SK-N-SH (cell line): ENCODE results near the gene WDR81. TPM values are rescaled to one million over a fixed set of nuclear protein-coding genes. Genes with fewer than 3 reads are reported as not detected.

Experiments used
- CTCF ChIA-PET: fragments of 300-600, 350-600 bp; formaldehyde crosslinking; extraction: SDS; loops from one replicate; lab custom pipeline; 2021; lab: Yijun Ruan, JAX
- POLR2A ChIA-PET: fragments of 350-600 bp; sonication (Branson Sonifier 250); formaldehyde crosslinking; extraction: SDS; loops from one replicate; lab custom pipeline; 2020; ENCODE audit warnings: antibody characterized with exemption, inconsistent platforms; lab: Yijun Ruan, JAX
- DNase-seq: peaks from one replicate; pipeline ENCODE4 v3.0.0; 2012
- H2AFZ ChIP-seq: fragments of 200-600 bp; sonication (generic); 2 replicates; pipeline ENCODE4 v1.8.1; 2016; ENCODE audit warnings: antibody characterized with exemption, mild to moderate bottlenecking, low read depth
- H3F3A ChIP-seq: fragments of 200-600 bp; sonication (generic); replicated peaks from 2 replicates; pipeline ENCODE3; 2016; ENCODE audit warnings: antibody characterized with exemption, mild to moderate bottlenecking; ENCODE audit not compliant: insufficient read depth
- H3K27ac ChIP-seq, 2 experiments: fragments of 200-500 bp in 1 of 2; fragments of 200-600 bp in 1 of 2; sonication (Bioruptor generic) in 1 of 2; sonication (generic), shearing (Covaris generic) in 1 of 2; 2 replicates each; pipeline versions ENCODE4 v1.5.1 to v1.6.1; 2014 to 2016; ENCODE audit warnings: low read depth in 2 of 2, inconsistent platforms in 1 of 2, low read length in 1 of 2, mild to moderate bottlenecking in 1 of 2, mixed read lengths in 1 of 2
- H3K27me3 ChIP-seq: fragments of 200-600 bp; sonication (generic), shearing (Covaris generic); 2 replicates; pipeline ENCODE4 v1.6.1; 2016; ENCODE audit warnings: mixed run types; ENCODE audit not compliant: insufficient read depth
- H3K36me3 ChIP-seq, 2 experiments: fragments of 200-500 bp in 1 of 2; fragments of 200-600 bp in 1 of 2; sonication (Bioruptor generic) in 1 of 2; sonication (generic) in 1 of 2; replicated peaks in 1 of 2; 2 replicates each; pipeline versions ENCODE3 to v1.5.1; 2014 to 2016; ENCODE audit warnings: low read length in 1 of 2, mild to moderate bottlenecking in 1 of 2; ENCODE audit not compliant: insufficient read depth in 2 of 2, control insufficient read depth in 1 of 2
- H3K4me1 ChIP-seq, 2 experiments: fragments of 200-500 bp in 1 of 2; fragments of 200-600 bp in 1 of 2; sonication (Bioruptor generic) in 1 of 2; sonication (generic), shearing (Covaris generic) in 1 of 2; 2 replicates each; pipeline versions ENCODE4 v1.5.1 to v1.6.1; 2014 to 2016; ENCODE audit warnings: low read depth in 1 of 2, low read length in 1 of 2, mixed run types in 1 of 2; ENCODE audit not compliant: insufficient read depth in 2 of 2, control insufficient read depth in 1 of 2
- H3K4me2 ChIP-seq: fragments of 200-600 bp; sonication (generic), shearing (Covaris generic); 2 replicates; pipeline ENCODE4 v1.6.1; 2017; ENCODE audit warnings: mixed run types
- H3K4me3 ChIP-seq, 2 experiments: fragments of 200-500 bp in 1 of 2; fragments of 200-600 bp in 1 of 2; sonication (Bioruptor generic) in 1 of 2; sonication (generic), shearing (Covaris generic) in 1 of 2; 2 replicates each; pipeline versions ENCODE4 v1.5.1 to v1.8.1; 2014 to 2016; ENCODE audit warnings: low read depth in 2 of 2, inconsistent platforms in 1 of 2, low read length in 1 of 2, mild to moderate bottlenecking in 1 of 2, mixed read lengths in 1 of 2, moderate library complexity in 1 of 2
- H3K79me2 ChIP-seq: fragments of 200-600 bp; sonication (generic); 2 replicates; pipeline ENCODE4 v1.8.1; 2017; ENCODE audit warnings: mild to moderate bottlenecking; ENCODE audit not compliant: insufficient read depth
- H3K9ac ChIP-seq: fragments of 200-600 bp; sonication (generic); 2 replicates; pipeline ENCODE4 v1.6.1; 2017; ENCODE audit warnings: mixed run types
- H3K9me2 ChIP-seq: fragments of 200-600 bp; sonication (generic); 2 replicates; pipeline ENCODE4 v1.6.1; 2017; ENCODE audit warnings: mixed run types
- H3K9me3 ChIP-seq: fragments of 200-600 bp; sonication (generic); 2 replicates; pipeline ENCODE4 v1.6.1; 2017; ENCODE audit warnings: mixed run types, mild to moderate bottlenecking, moderate library complexity
- H4K20me1 ChIP-seq: fragments of 200-600 bp; sonication (generic); 2 replicates; pipeline ENCODE4 v1.6.1; 2017; ENCODE audit warnings: mild to moderate bottlenecking, mixed run types; ENCODE audit not compliant: insufficient read depth
- ELF1 ChIP-seq: IDR thresholded peaks from 2 replicates; pipeline ENCODE4 v1.4.0; 2012
- FOSL2 ChIP-seq: IDR thresholded peaks from 2 replicates; pipeline ENCODE4 v1.4.0; 2012; ENCODE audit warnings: low read depth, mild to moderate bottlenecking, moderate library complexity, borderline replicate concordance
- FOXM1 ChIP-seq: IDR thresholded peaks from 2 replicates; pipeline ENCODE4 v1.4.0; 2012; ENCODE audit warnings: low read depth, mild to moderate bottlenecking
- GATA2 ChIP-seq: sonication (generic); formaldehyde crosslinking; IDR thresholded peaks from 2 replicates; pipeline ENCODE4 v1.5.0; 2020; ENCODE audit warnings: mild to moderate bottlenecking, missing genetic modification reagents
- JUND ChIP-seq: IDR thresholded peaks from 2 replicates; pipeline ENCODE4 v1.4.0; 2012
- MXI1 ChIP-seq: IDR thresholded peaks from 2 replicates; pipeline ENCODE4 v1.6.1; 2012; ENCODE audit warnings: mild to moderate bottlenecking, low read depth, low read length, improper control_type of control experiment
- RCOR1 ChIP-seq: fragments of 150-350 bp; IDR thresholded peaks from 2 replicates; pipeline ENCODE4 v1.6.1; 2017; ENCODE audit warnings: antibody characterized with exemption, low read length
- SIN3A ChIP-seq: IDR thresholded peaks from 2 replicates; pipeline ENCODE4 v1.6.1; 2012; ENCODE audit warnings: low read depth, mild to moderate bottlenecking, low read length, moderate library complexity, borderline replicate concordance
- SMC3 ChIP-seq: IDR thresholded peaks from 2 replicates; pipeline ENCODE4 v1.6.1; 2012; ENCODE audit warnings: low read depth, low read length, improper control_type of control experiment
- TAF1 ChIP-seq: IDR thresholded peaks from 2 replicates; pipeline ENCODE4 v1.6.1; 2012; ENCODE audit warnings: low read depth, mild to moderate bottlenecking, low read length, moderate library complexity, borderline replicate concordance
- TEAD4 ChIP-seq: IDR thresholded peaks from 2 replicates; pipeline ENCODE4 v1.4.0; 2012; ENCODE audit warnings: mild to moderate bottlenecking, borderline replicate concordance; ENCODE audit not compliant: insufficient read depth
- WGBS: methylation state at CpG from one replicate; pipeline ENCODE4 v1.1.6; 2017; ENCODE audit warnings: low lambda C conversion rate; 5-methylcytosine and 5-hydroxymethylcytosine counted together
- polyA plus RNA-seq, 3 experiments: library from polyadenylated mRNA; depleted of rRNA; stranded (reverse); fragments of >200 nt; gene quantifications; 2 replicates each; pipeline ENCODE4 v1.2.3, GENCODE V29; 2012
- TF ChIP-seq, protein P1 (sequence below): fragments of 150-350 bp; IDR thresholded peaks from 2 replicates; pipeline ENCODE4 v1.6.1; 2017; ENCODE audit warnings: antibody characterized with exemption, low read length, low read depth, borderline replicate concordance
- TF ChIP-seq, protein P2 (sequence below): IDR thresholded peaks from 2 replicates; pipeline ENCODE4 v1.4.0; 2012; ENCODE audit warnings: low read depth, borderline replicate concordance
- TF ChIP-seq, protein P3 (sequence below): fragments of 200-600 bp; sonication (generic); IDR thresholded peaks from 2 replicates; pipeline ENCODE4 v1.6.1; 2017; ENCODE audit warnings: antibody characterized with exemption, mild to moderate bottlenecking, moderate library complexity
- TF ChIP-seq, protein P4 (sequence below): IDR thresholded peaks from 2 replicates; pipeline ENCODE4 v1.4.0; 2012; ENCODE audit warnings: low read depth

WDR81 gene
- polyA plus RNA-seq, 1 of the 3 experiments (the other 2 are of a cell fraction), result 9.3 TPM

DNA sequence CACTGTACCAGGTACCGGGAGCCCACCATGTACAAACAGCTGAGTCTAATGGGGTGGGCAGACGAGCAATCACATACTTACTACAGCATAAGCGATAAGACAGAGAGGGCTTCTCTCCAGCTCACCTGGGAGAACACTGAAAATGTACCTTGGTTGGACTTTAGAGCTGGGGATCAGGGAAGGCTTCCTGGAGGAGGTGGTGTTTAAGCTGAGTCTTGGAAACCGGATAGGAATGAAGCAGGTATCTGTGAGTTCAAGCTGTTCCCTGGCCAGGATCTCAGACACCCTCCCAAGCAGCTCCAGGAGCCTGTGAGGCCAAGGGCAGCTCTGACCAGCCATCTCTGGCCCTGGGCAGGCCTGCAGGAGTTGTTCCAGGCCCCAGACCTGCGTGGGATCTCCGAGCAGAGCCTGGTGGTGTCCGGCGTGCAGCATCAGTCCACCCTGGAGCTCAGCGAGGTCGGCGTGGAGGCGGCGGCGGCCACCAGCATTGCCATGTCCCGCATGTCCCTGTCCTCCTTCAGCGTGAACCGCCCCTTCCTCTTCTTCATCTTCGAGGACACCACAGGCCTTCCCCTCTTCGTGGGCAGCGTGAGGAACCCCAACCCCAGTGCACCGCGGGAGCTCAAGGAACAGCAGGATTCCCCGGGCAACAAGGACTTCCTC, 29.4 kb downstream of the WDR81 start:
- Histone ChIP-seq H2AFZ (no peak overlapping the region), H4K20me1 (no peaks in the 10 kb centered on the region), H3K9me2 (no peaks in the 10 kb centered on the region), H3K79me2 (no peaks in the 10 kb centered on the region), H3K27me3 (no peaks in the 10 kb centered on the region), H3K4me3 (no peak overlapping the region), H3K27ac (no peak overlapping the region), H3K9ac (no peak overlapping the region), H3K36me3 (no peaks in the 10 kb centered on the region), H3K4me1 (peaks cover 0 to 14% of the 10 kb centered on the region in 2 experiments; a peak in 1 of 4 replicates), H3K4me2 (no peak overlapping the region), H3F3A (no peaks in the 10 kb centered on the region), H3K9me3 (no peaks in the 10 kb centered on the region)
- no peak for DNase-seq
- 95% methylated on average over 19 of the region's 23 CpGs for WGBS
- ChIA-PET POLR2A (interaction anchor here (0.6 to 1.2 kb wide), 2 partner anchors 9 to 10 kb away, joined by 3 to 4 read pairs; no protein-coding TSS in a partner anchor), CTCF (interaction anchor here (0.6 to 1.2 kb wide), 3 partner anchors 33 to 656 kb away, joined by 3 to 5 read pairs (median 3); no protein-coding TSS in a partner anchor)
- TF ChIP-seq MXI1 (no peak), JUND (no peak), GATA2 (CRISPR knock-in tag) (no peak), RCOR1 (no peak), TEAD4 (no peak), FOSL2 (no peak), FOXM1 (no peak), SIN3A (no peak), ELF1 (no peak), SMC3 (no peak), TAF1 (no peak)
- TF ChIP-seq, protein P1, sequence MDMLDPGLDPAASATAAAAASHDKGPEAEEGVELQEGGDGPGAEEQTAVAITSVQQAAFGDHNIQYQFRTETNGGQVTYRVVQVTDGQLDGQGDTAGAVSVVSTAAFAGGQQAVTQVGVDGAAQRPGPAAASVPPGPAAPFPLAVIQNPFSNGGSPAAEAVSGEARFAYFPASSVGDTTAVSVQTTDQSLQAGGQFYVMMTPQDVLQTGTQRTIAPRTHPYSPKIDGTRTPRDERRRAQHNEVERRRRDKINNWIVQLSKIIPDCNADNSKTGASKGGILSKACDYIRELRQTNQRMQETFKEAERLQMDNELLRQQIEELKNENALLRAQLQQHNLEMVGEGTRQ, result no peak
- TF ChIP-seq, protein P2, sequence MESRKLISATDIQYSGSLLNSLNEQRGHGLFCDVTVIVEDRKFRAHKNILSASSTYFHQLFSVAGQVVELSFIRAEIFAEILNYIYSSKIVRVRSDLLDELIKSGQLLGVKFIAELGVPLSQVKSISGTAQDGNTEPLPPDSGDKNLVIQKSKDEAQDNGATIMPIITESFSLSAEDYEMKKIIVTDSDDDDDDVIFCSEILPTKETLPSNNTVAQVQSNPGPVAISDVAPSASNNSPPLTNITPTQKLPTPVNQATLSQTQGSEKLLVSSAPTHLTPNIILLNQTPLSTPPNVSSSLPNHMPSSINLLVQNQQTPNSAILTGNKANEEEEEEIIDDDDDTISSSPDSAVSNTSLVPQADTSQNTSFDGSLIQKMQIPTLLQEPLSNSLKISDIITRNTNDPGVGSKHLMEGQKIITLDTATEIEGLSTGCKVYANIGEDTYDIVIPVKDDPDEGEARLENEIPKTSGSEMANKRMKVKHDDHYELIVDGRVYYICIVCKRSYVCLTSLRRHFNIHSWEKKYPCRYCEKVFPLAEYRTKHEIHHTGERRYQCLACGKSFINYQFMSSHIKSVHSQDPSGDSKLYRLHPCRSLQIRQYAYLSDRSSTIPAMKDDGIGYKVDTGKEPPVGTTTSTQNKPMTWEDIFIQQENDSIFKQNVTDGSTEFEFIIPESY, result no peak
- TF ChIP-seq, protein P3, sequence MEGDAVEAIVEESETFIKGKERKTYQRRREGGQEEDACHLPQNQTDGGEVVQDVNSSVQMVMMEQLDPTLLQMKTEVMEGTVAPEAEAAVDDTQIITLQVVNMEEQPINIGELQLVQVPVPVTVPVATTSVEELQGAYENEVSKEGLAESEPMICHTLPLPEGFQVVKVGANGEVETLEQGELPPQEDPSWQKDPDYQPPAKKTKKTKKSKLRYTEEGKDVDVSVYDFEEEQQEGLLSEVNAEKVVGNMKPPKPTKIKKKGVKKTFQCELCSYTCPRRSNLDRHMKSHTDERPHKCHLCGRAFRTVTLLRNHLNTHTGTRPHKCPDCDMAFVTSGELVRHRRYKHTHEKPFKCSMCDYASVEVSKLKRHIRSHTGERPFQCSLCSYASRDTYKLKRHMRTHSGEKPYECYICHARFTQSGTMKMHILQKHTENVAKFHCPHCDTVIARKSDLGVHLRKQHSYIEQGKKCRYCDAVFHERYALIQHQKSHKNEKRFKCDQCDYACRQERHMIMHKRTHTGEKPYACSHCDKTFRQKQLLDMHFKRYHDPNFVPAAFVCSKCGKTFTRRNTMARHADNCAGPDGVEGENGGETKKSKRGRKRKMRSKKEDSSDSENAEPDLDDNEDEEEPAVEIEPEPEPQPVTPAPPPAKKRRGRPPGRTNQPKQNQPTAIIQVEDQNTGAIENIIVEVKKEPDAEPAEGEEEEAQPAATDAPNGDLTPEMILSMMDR, result no peak
- TF ChIP-seq, protein P4, sequence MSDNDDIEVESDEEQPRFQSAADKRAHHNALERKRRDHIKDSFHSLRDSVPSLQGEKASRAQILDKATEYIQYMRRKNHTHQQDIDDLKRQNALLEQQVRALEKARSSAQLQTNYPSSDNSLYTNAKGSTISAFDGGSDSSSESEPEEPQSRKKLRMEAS, result no peak
